Aorta (tissue), 5 donors: ENCODE measurements around the gene SORBS1. TPM values are rescaled to one million over a fixed set of nuclear protein-coding genes. Genes with fewer than 3 reads are reported as not detected.
A peak's percentile ranks its signal among the peaks of the same experiment; 100 is the strongest.

Experiments used
- ATAC-seq: fragments of 200-7000 bp; cut with Tn5 transposase; one replicate; pipeline ENCODE4 v1.9.1; 2022; ENCODE audit warnings: moderate library complexity; ENCODE audit not compliant: low FRiP score
- DNase-seq, 2 donors: peaks; one replicate each; pipeline ENCODE4 v3.0.0-alpha.2; 2020
- H3K27ac ChIP-seq, 2 donors: one replicate each; pipeline ENCODE4 v1.5.1; 2013; ENCODE audit warnings: low read length in 2 of 2, mild to moderate bottlenecking in 2 of 2, moderate library complexity in 2 of 2, control low read depth in 1 of 2, inconsistent platforms in 1 of 2, low read depth in 1 of 2
- H3K27me3 ChIP-seq, 2 donors: one replicate each; pipeline ENCODE4 v1.6.1; 2013; ENCODE audit warnings: control low read depth in 1 of 2, low read length in 1 of 2, mild to moderate bottlenecking in 1 of 2, moderate library complexity in 1 of 2; ENCODE audit not compliant: insufficient read depth in 2 of 2, control insufficient read depth in 1 of 2
- H3K36me3 ChIP-seq, 2 donors: one replicate each; pipeline ENCODE4 v1.6.1; 2013; ENCODE audit warnings: control low read depth in 1 of 2, low read length in 1 of 2, mild to moderate bottlenecking in 1 of 2; ENCODE audit not compliant: insufficient read depth in 2 of 2, control insufficient read depth in 1 of 2
- H3K4me1 ChIP-seq, 2 donors: one replicate each; pipeline ENCODE4 v1.6.1; 2013; ENCODE audit warnings: low read length in 2 of 2, control low read depth in 1 of 2, mild to moderate bottlenecking in 1 of 2, moderate library complexity in 1 of 2; ENCODE audit not compliant: insufficient read depth in 2 of 2, control insufficient read depth in 1 of 2
- H3K4me3 ChIP-seq, 2 donors: one replicate each; pipeline ENCODE4 v1.5.1; 2013; ENCODE audit warnings: low read length in 2 of 2, control low read depth in 1 of 2, mild to moderate bottlenecking in 1 of 2
- H3K9me3 ChIP-seq: one replicate; pipeline ENCODE4 v1.6.1; 2013; ENCODE audit warnings: mild to moderate bottlenecking, low read length; ENCODE audit not compliant: control insufficient read depth
- WGBS, 2 donors: extraction: QIAGEN DNeasy Blood & Tissue Kit; methylation state at CpG; one replicate each; pipeline ENCODE4 v1.1.7; 2013; 5-methylcytosine and 5-hydroxymethylcytosine counted together
- intact Hi-C, 2 donors: fragments of 100-400 bp; cut with DNase I; formaldehyde crosslinking; loops; one replicate each; pipeline versions ENCODE4 v1.14.2 to v1.15.0; 2022
- polyA plus RNA-seq, 2 donors: library from polyadenylated mRNA; stranded (reverse); fragments of 200-250 nt; gene quantifications; one replicate each; pipeline ENCODE4 v1.2.3, GENCODE V29; 2013
- total RNA-seq, 2 donors: library from RNA; stranded (reverse); fragmentation: NEBNext Ultra II Directional; extraction: Animal tissue kit (Norgen Biotek cat#: 25700); gene quantifications; one replicate each; pipeline ENCODE4 v1.2.1, GENCODE V29; 2021
- donor health status: healthy with polysubstance abuse.
- donor health status: Bipolar disorder and iron deficiency.
- donor health status: DM: no; HTN: no; CAD: no.
- donor health status: DM: no; HTN: no; CAD: no.
- donor health status: DM: yes; HTN: yes; CAD: no.

The SORBS1 gene
- total and polyA plus RNA-seq, 4 donors = 371 to 1,478 (median 482) TPM

- no peak overlapping the region for H3K4me3 ChIP-seq
- peaks cover 0 to 1% of the 10 kb centered on the region in 2 donors for H3K36me3 ChIP-seq
- H3K27me3 ChIP-seq = no peaks in the 10 kb centered on the region
- peaks cover 5 to 28% of the 10 kb centered on the region in 2 donors for H3K4me1 ChIP-seq
- 22 to 31% methylated on average over 6 of the region's 6 CpGs for WGBS, 2 donors
- intact Hi-C loops = no loop called here
- H3K9me3 ChIP-seq = no peaks in the 10 kb centered on the region
- H3K27ac ChIP-seq = peak overlapping the region; percentile 64 to 79
- ATAC-seq (no peak), DNase-seq (no peak)
Measured at GRCh38 chr10:95533590-95533989, 27.6 kb downstream of the SORBS1 start.

- DNase-seq = no peak
- Histone ChIP-seq H3K4me1 (peaks cover 2 to 28% of the 10 kb centered on the region in 2 donors), H3K27ac (peak overlapping the region in 1 of 2 donors; percentile 35), H3K4me3 (no peak overlapping the region), H3K27me3 (no peaks in the 10 kb centered on the region), H3K36me3 (no peaks in the 10 kb centered on the region), H3K9me3 (no peaks in the 10 kb centered on the region)
- intact Hi-C loops = no loop called here
- WGBS, 2 donors = 96 to 98% methylated on average over 2 of the region's 2 CpGs
- ATAC-seq = no peak
Measured at GRCh38 chr10:95532536-95532935, 28.6 kb downstream of the SORBS1 start.

DNA sequence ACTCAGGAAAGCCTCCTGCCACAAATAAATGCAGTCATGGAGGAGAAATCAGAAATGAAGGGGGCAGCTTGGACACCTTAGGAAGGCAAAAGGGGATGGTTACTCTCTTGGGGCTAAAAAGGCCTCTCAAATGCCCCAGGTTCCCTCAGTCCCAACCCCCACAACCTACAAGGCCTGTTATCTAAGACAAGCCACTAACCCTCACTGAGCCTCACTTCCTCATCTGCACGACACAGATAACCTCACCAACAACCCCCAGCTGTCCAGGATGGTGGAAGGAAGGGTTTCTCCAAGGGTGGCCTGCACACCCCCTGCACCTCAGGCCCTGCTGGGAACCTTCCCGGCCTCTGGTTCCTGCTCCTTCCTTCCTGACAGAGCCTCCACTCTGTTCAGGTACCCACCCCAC is 29.2 kb downstream of the SORBS1 start:
- WGBS, 2 donors = 47 to 50% methylated on average over 2 of the region's 2 CpGs
- H3K9me3 ChIP-seq = no peaks in the 10 kb centered on the region
- H3K4me1 ChIP-seq = peaks cover 2 to 33% of the 10 kb centered on the region in 2 donors
- intact Hi-C loops = no loop called here
- DNase-seq (no peak), ATAC-seq (no peak)
- H3K4me3 ChIP-seq = no peak overlapping the region
- no peaks in the 10 kb centered on the region for H3K36me3 ChIP-seq
- H3K27me3 ChIP-seq = no peaks in the 10 kb centered on the region
- H3K27ac ChIP-seq = peak overlapping the region; percentile 35 to 47

DNA sequence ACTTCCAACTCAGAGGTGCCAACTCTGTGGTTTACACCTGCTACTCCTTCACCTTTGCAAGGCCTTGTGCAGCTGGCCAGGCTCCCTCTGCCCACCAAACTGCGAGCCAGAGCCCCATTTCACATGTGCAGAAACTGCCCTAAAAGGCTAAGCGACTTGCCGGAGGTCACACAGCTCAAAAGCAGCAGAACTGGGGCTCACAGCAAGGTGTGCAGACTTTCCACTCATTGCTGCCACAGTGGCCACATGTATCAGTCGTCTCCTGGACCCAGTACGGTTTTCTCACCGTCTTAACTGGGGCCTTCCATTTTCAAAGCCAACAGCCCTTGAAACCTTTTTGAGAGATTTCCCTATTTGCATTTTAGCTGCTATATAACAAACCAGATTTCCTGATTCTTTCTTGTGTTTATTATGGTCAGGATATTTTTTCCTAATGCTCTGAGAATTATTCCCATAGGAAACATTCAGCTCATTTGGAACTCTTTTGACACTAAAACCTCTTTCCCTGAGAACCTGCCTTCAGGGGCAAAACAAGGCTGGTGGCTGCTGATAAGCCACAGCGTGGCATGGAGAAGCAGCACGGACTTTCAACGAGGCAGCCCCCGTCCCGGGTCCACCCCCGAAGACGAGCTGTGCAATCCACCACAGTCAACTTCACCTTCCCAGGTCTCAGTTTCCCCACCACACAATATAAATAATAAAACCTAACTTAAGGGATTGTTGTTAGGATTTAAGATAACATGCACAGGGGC is 29.9 kb downstream of the SORBS1 start:
- 19 to 20% methylated on average over 13 of the region's 13 CpGs for WGBS, 2 donors
- ATAC-seq = no peak
- Histone ChIP-seq H3K9me3 (no peaks in the 10 kb centered on the region), H3K4me3 (no peak overlapping the region), H3K27me3 (no peaks in the 10 kb centered on the region), H3K4me1 (peaks cover 2 to 30% of the 10 kb centered on the region in 2 donors), H3K27ac (peak overlapping the region; percentile 46 to 47), H3K36me3 (no peaks in the 10 kb centered on the region)
- DNase-seq = no peak
- intact Hi-C loops = no loop called here

DNA sequence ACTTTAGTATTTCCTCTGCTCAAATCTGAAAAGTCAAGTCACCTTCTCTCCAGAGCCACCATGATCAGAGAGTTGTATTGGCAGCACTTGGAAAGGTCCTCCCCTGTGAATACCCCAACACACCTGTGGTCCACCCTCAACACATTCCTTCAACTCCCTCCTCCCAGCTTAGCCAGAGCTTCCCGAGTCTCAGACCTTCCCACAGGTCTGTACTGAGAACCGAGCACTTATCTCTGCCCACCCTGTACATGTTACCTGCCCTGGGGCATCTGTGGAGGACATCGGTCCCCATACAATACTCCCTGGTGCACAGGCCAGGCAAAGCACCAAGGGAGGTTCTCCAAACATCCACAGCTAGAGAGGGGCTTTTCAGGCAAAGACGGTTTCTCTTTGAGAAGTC is 30.6 kb downstream of the SORBS1 start:
- intact Hi-C loops = no loop called here
- H3K4me3 ChIP-seq = no peak overlapping the region

GRCh38 chr10:95530029-95530428 is 31.1 kb downstream of the SORBS1 start:
- Histone ChIP-seq H3K36me3 (no peaks in the 10 kb centered on the region), H3K9me3 (no peaks in the 10 kb centered on the region), H3K4me1 (peaks cover 2 to 25% of the 10 kb centered on the region in 2 donors), H3K27ac (peak overlapping the region in 1 of 2 donors; percentile 18), H3K4me3 (no peak overlapping the region), H3K27me3 (no peaks in the 10 kb centered on the region)
- intact Hi-C loops = no loop called here
- DNase-seq (no peak), ATAC-seq (no peak)
- WGBS, 2 donors = 70 to 84% methylated on average over 2 of the region's 2 CpGs

More for the DNA sequence above, 30.6 kb downstream of the SORBS1 start:
- peak overlapping the region; percentile 18 to 46 for H3K27ac ChIP-seq
- peaks cover 2 to 25% of the 10 kb centered on the region in 2 donors for H3K4me1 ChIP-seq
- ATAC-seq = no peak
- H3K27me3 ChIP-seq = no peaks in the 10 kb centered on the region
- H3K9me3 ChIP-seq = no peaks in the 10 kb centered on the region
- no peaks in the 10 kb centered on the region for H3K36me3 ChIP-seq
- no peak for DNase-seq
- WGBS, 2 donors = 39 to 49% methylated on average over 4 of the region's 4 CpGs

- Histone ChIP-seq H3K4me1 (peaks cover 6 to 32% of the 10 kb centered on the region in 2 donors), H3K27ac (peak overlapping the region; percentile 1 to 64), H3K4me3 (no peak overlapping the region), H3K27me3 (no peaks in the 10 kb centered on the region), H3K9me3 (no peaks in the 10 kb centered on the region), H3K36me3 (no peaks in the 10 kb centered on the region)
- DNase-seq = no peak
- no peak for ATAC-seq
- WGBS, 2 donors = 75 to 77% methylated on average over 7 of the region's 7 CpGs
- intact Hi-C loops = no loop called here
Measured at GRCh38 chr10:95526044-95526443, 35.1 kb downstream of the SORBS1 start.

DNA sequence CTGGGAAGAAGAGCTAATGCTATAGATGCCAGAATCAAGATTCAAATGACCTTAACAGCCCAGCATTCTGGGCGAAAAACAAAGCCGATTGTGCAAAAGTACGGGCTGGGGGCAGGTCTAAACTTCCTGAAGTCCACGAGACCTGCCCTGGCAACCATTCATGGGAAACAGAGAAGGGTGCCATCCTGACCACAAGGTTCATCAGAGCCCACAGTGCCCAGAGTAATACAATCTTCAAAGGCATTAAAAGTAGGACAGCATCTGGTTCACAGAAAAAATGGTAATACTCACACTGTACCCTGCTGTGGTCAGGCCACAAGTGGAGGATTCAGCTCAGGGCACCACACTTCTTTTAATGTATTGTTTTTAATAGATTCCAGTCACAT is 36.1 kb downstream of the SORBS1 start:
- ATAC-seq (no peak), DNase-seq (no peak)
- H3K9me3 ChIP-seq = no peaks in the 10 kb centered on the region
- H3K27ac ChIP-seq = peak overlapping the region; percentile 7 to 21
- no peaks in the 10 kb centered on the region for H3K36me3 ChIP-seq
- no peak overlapping the region for H3K4me3 ChIP-seq
- intact Hi-C loops = no loop called here
- peaks cover 6 to 23% of the 10 kb centered on the region in 2 donors for H3K4me1 ChIP-seq
- no peaks in the 10 kb centered on the region for H3K27me3 ChIP-seq
- WGBS, 2 donors = 53% methylated on average over 4 of the region's 4 CpGs

DNA sequence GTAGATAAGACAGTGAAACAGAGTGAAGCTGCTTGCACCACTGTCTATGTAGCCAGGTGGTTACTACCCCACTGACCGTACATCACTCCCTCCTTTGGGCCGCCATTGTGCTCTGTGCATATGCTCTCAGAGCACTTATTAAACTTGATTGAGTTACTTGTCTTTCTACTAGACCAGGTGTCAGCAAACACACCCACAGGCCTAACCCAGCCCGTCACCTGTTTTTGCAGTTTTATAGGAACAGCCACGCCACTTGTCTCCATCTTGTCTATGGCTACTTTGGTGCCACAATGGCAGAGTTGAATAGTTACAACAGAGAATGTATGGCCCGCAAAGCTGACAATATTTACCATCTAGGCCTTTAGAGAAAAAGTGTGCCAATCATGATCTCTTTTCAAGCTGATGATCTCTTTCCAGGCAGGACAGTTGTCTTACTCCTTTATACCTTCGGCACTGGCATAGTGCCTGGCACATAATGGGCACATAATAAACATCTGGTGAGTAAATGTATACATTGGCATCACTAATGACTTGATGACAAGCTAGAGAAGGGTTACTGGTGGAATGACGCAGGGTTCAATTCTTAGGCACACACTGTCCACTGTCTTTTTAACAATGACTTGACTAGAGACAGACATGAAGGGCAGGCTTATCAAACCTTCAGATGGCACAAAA is 36.7 kb downstream of the SORBS1 start:
- no peak for DNase-seq
- H3K27ac ChIP-seq = peak overlapping the region in 1 of 2 donors; percentile 7
- no peaks in the 10 kb centered on the region for H3K9me3 ChIP-seq
- no peak for ATAC-seq
- H3K4me1 ChIP-seq = peaks cover 6 to 22% of the 10 kb centered on the region in 2 donors
- intact Hi-C loops = no loop called here
- H3K4me3 ChIP-seq = no peak overlapping the region
- no peaks in the 10 kb centered on the region for H3K27me3 ChIP-seq
- WGBS, 2 donors = 74 to 83% methylated on average over 7 of the region's 7 CpGs
- H3K36me3 ChIP-seq = no peaks in the 10 kb centered on the region
